Cardiac muscle cell (in vitro differentiated cells and primary cell): ENCODE results near the gene GNB3. TPM values are rescaled to one million over a fixed set of nuclear protein-coding genes. Genes with fewer than 3 reads are reported as not detected.

Source experiments
- DNase-seq, 2 donors: peaks; one replicate each; pipeline versions ENCODE4 v3.0.0 to v3.0.0-alpha.2; 2010 to 2017; ENCODE audit warnings: low read depth in 1 of 2, low spot score in 1 of 2
- H3K27ac ChIP-seq: fragments of 200-600 bp; sonication (generic); 2 replicates; pipeline ENCODE4 v1.5.1; 2016
- H3K27me3 ChIP-seq: fragments of 200-600 bp; sonication (generic); 2 replicates; pipeline ENCODE4 v1.6.0; 2016; ENCODE audit warnings: control low read depth
- H3K36me3 ChIP-seq: fragments of 200-600 bp; sonication (generic); 2 replicates; pipeline ENCODE4 v1.5.1; 2016; ENCODE audit warnings: control low read depth
- H3K4me1 ChIP-seq: fragments of 200-600 bp; sonication (generic); 2 replicates; pipeline ENCODE4 v1.8.1; 2017; ENCODE audit warnings: low read depth, mild to moderate bottlenecking, mixed run types
- H3K4me3 ChIP-seq: fragments of 200-600 bp; sonication (generic); 2 replicates; pipeline ENCODE4 v1.5.1; 2016; ENCODE audit warnings: mild to moderate bottlenecking
- H3K9me3 ChIP-seq: fragments of 200-600 bp; sonication (generic); 2 replicates; pipeline ENCODE4 v1.5.1; 2017; ENCODE audit warnings: low read depth, mild to moderate bottlenecking, control low read depth
- CTCF ChIP-seq: IDR thresholded peaks from 2 replicates; pipeline ENCODE4 v1.5.1; 2012; ENCODE audit warnings: low read depth, mild to moderate bottlenecking, low read length
- polyA plus RNA-seq: library from polyadenylated mRNA; unstranded; fragments of >200 nt; fragmentation: Nextera tagmentation; extraction: Ambion mirVana; gene quantifications from 2 replicates; pipeline ENCODE4 v1.2.1, GENCODE V29; 2016
- total RNA-seq: library from RNA; depleted of rRNA; stranded (reverse); fragments of >200 nt; gene quantifications from 2 replicates; pipeline ENCODE4 v1.2.3, GENCODE V29; 2016

Gene GNB3
- total and polyA plus RNA-seq, 2 experiments from 2014 or later = 1.7 to 5.2 TPM

DNA sequence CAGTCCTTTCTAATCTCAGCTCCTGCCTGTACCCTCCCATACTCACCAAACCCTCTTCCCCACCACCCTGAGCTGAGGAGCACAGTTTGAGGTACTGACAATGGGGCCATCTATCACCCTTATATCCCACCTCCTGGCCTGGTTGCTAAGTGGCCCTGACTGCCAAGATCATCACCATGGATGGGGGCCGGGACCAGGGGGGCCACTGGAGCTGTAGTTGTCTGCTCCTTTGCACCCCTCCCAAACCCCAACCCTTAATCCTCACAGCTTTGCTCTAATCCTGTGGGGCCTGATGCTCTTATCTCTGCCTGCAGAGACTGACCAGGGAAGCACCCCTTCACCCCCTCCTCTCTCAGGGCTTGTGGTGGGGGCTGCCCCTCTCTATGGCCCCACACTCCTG is 395 bp upstream of the GNB3 start:
- no peak for DNase-seq
- Histone ChIP-seq H3K27me3 (no peaks in the 10 kb centered on the region), H3K4me3 (no peak overlapping the region), H3K27ac (peak overlapping the region; percentile 62), H3K9me3 (no peaks in the 10 kb centered on the region), H3K4me1 (peaks cover 14% of the 10 kb centered on the region), H3K36me3 (peaks cover 10% of the 10 kb centered on the region)
- TF ChIP-seq CTCF = no peak

GRCh38 chr12:6842075-6842474 is 1.4 kb downstream of the GNB3 start:
- H3K4me3 ChIP-seq = no peak overlapping the region
- peaks cover 12% of the 10 kb centered on the region for H3K36me3 ChIP-seq
- no peak for TF ChIP-seq CTCF
- no peak for DNase-seq
- H3K4me1 ChIP-seq = peaks cover 14% of the 10 kb centered on the region
- H3K27ac ChIP-seq = no peak overlapping the region
- no peaks in the 10 kb centered on the region for H3K27me3 ChIP-seq
- H3K9me3 ChIP-seq = no peaks in the 10 kb centered on the region

DNA sequence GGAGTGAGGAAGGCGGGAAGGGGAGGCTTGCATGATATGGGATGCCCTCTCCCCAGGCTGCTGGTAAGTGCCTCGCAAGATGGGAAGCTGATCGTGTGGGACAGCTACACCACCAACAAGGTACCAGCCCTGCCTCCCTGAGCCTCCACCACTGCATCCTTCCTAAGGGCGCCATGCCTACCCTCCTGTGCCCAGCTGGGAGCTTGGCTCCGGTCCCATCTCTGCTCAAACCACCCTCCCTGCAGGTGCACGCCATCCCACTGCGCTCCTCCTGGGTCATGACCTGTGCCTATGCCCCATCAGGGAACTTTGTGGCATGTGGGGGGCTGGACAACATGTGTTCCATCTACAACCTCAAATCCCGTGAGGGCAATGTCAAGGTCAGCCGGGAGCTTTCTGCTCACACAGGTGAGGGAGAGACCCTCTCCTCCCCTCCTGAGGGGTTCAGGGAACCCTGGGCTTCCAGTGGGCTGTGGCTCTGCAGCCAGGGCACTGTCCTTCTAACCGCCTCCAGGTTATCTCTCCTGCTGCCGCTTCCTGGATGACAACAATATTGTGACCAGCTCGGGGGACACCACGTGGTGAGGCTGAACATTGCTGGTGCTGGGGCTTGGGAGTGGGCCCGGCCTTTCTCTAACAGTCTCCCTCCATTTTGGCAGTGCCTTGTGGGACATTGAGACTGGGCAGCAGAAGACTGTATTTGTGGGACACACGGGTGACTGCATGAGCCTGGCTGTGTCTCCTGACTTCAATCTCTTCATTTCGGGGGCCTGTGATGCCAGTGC is 2.6 kb downstream of the GNB3 start:
- Histone ChIP-seq H3K4me1 (peaks cover 14% of the 10 kb centered on the region), H3K4me3 (no peak overlapping the region), H3K27me3 (no peaks in the 10 kb centered on the region), H3K36me3 (peaks cover 7% of the 10 kb centered on the region), H3K27ac (no peak overlapping the region), H3K9me3 (no peaks in the 10 kb centered on the region)
- DNase-seq = no peak
- TF ChIP-seq CTCF = no peak

DNA sequence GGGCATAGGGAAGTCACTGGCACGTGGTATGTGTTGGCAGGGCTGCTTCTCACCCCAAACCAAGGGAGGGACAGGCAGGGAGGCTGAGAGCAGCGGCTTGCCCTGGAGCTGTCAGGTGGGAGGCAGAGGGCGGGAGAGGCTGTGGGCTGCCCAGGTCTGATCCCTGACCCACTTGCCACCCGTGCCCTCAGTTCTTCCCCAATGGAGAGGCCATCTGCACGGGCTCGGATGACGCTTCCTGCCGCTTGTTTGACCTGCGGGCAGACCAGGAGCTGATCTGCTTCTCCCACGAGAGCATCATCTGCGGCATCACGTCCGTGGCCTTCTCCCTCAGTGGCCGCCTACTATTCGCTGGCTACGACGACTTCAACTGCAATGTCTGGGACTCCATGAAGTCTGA is 4.7 kb downstream of the GNB3 start:
- Histone ChIP-seq H3K9me3 (no peaks in the 10 kb centered on the region), H3K36me3 (peaks cover 2% of the 10 kb centered on the region), H3K27ac (no peak overlapping the region), H3K4me3 (no peak overlapping the region), H3K4me1 (peaks cover 5% of the 10 kb centered on the region), H3K27me3 (no peaks in the 10 kb centered on the region)
- DNase-seq = no peak
- no peak for TF ChIP-seq CTCF

DNA sequence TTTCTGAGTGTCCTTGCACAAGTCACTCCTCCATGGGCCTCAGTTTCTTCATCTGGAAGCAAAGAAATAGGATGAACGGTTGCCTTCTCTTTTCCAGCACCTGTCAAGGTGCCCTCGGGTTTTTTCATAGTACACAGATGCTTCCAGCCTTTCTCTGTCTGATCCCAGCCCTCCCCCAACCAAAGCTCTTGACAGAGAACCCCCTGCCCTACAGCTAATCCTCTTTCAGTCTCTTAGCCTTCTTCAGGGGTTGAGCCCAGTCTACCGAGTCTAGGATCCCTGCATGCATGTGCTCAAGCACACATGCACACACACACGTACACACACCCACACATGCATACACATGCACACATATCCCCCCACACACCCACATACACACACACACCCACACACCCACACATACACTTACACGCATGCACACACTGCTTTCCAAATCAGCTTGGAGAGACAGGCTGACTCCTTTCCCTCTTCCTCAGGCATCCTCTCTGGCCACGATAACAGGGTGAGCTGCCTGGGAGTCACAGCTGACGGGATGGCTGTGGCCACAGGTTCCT is 5.7 kb downstream of the GNB3 start:
- Histone ChIP-seq H3K4me3 (no peak overlapping the region), H3K27ac (no peak overlapping the region), H3K4me1 (no peaks in the 10 kb centered on the region), H3K9me3 (no peaks in the 10 kb centered on the region), H3K27me3 (no peaks in the 10 kb centered on the region), H3K36me3 (peaks cover 2% of the 10 kb centered on the region)
- TF ChIP-seq CTCF = no peak
- DNase-seq = no peak
